Measurements from ENCODE around the gene PAK6.

The PAK6 gene

GRCh38 chr15:40312370-40313158, 73.7 kb downstream of the PAK6 start:
- DNase-seq (ENCODE audit: low read depth, low spot score), result no peak
- no peaks in the 10 kb centered on the region for H3K36me3 ChIP-seq (ENCODE audit: control insufficient read depth, insufficient read depth, low read length)
- H3K27me3 ChIP-seq (ENCODE audit: control insufficient read depth, insufficient read depth, low read length), result no peaks in the 10 kb centered on the region
- no peaks in the 10 kb centered on the region for H3K9me3 ChIP-seq (ENCODE audit: control insufficient read depth, insufficient read depth, low read length)
- no peak overlapping the region for H3K27ac ChIP-seq (ENCODE audit: low read length)
- no CpG with 5 or more reads among the region's 10 CpGs for WGBS (ENCODE audit: insufficient coverage, insufficient read length)
- peaks cover 10% of the 10 kb centered on the region for H3K4me1 ChIP-seq (ENCODE audit: control insufficient read depth, insufficient read depth, low read length)
- H3K4me3 ChIP-seq (ENCODE audit: low read length), result no peak overlapping the region

GRCh38 chr15:40313531-40314398, 74.9 kb downstream of the PAK6 start:
- H3K27me3 ChIP-seq (ENCODE audit: control insufficient read depth, insufficient read depth, low read length), result no peaks in the 10 kb centered on the region
- no CpG with 5 or more reads among the region's 10 CpGs for WGBS (ENCODE audit: insufficient coverage, insufficient read length)
- H3K4me1 ChIP-seq (ENCODE audit: control insufficient read depth, insufficient read depth, low read length), result peaks cover 6% of the 10 kb centered on the region
- DNase-seq (ENCODE audit: low read depth, low spot score), result no peak
- no peaks in the 10 kb centered on the region for H3K36me3 ChIP-seq (ENCODE audit: control insufficient read depth, insufficient read depth, low read length)
- H3K27ac ChIP-seq (ENCODE audit: low read length), result no peak overlapping the region
- H3K9me3 ChIP-seq (ENCODE audit: control insufficient read depth, insufficient read depth, low read length), result no peaks in the 10 kb centered on the region
- no peak overlapping the region for H3K4me3 ChIP-seq (ENCODE audit: low read length)

GRCh38 chr15:40314723-40315276, 75.9 kb downstream of the PAK6 start:
- H3K36me3 ChIP-seq (ENCODE audit: control insufficient read depth, insufficient read depth, low read length), result no peaks in the 10 kb centered on the region
- WGBS (ENCODE audit: insufficient coverage, insufficient read length), result no CpG with 5 or more reads among the region's 4 CpGs
- DNase-seq (ENCODE audit: low read depth, low spot score), result no peak
- H3K4me1 ChIP-seq (ENCODE audit: control insufficient read depth, insufficient read depth, low read length), result no peaks in the 10 kb centered on the region
- no peaks in the 10 kb centered on the region for H3K9me3 ChIP-seq (ENCODE audit: control insufficient read depth, insufficient read depth, low read length)
- H3K27me3 ChIP-seq (ENCODE audit: control insufficient read depth, insufficient read depth, low read length), result no peaks in the 10 kb centered on the region
- no peak overlapping the region for H3K27ac ChIP-seq (ENCODE audit: low read length)
- H3K4me3 ChIP-seq (ENCODE audit: low read length), result no peak overlapping the region

GRCh38 chr15:40316931-40317330, 78.1 kb downstream of the PAK6 start:
- no peaks in the 10 kb centered on the region for H3K4me1 ChIP-seq (ENCODE audit: control insufficient read depth, insufficient read depth, low read length)
- no peaks in the 10 kb centered on the region for H3K36me3 ChIP-seq (ENCODE audit: control insufficient read depth, insufficient read depth, low read length)
- H3K9me3 ChIP-seq (ENCODE audit: control insufficient read depth, insufficient read depth, low read length), result no peaks in the 10 kb centered on the region
- no peak overlapping the region for H3K27ac ChIP-seq (ENCODE audit: low read length)
- no CpG with 5 or more reads among the region's 3 CpGs for WGBS (ENCODE audit: insufficient coverage, insufficient read length)
- DNase-seq (ENCODE audit: low read depth, low spot score), result no peak
- no peak overlapping the region for H3K4me3 ChIP-seq (ENCODE audit: low read length)
- H3K27me3 ChIP-seq (ENCODE audit: control insufficient read depth, insufficient read depth, low read length), result no peaks in the 10 kb centered on the region

- H3K9me3 ChIP-seq (ENCODE audit: control insufficient read depth, insufficient read depth, low read length), result no peaks in the 10 kb centered on the region
- no peak for DNase-seq (ENCODE audit: low read depth, low spot score)
- H3K27ac ChIP-seq (ENCODE audit: low read length), result no peak overlapping the region
- no CpG with 5 or more reads among the region's 4 CpGs for WGBS (ENCODE audit: insufficient coverage, insufficient read length)
- peaks cover 4% of the 10 kb centered on the region; the same call in 1 of the 2 replicates for H3K4me1 ChIP-seq (ENCODE audit: control insufficient read depth, insufficient read depth, low read length)
- H3K4me3 ChIP-seq (ENCODE audit: low read length), result no peak overlapping the region
- no peaks in the 10 kb centered on the region for H3K36me3 ChIP-seq (ENCODE audit: control insufficient read depth, insufficient read depth, low read length)
- H3K27me3 ChIP-seq (ENCODE audit: control insufficient read depth, insufficient read depth, low read length), result peaks cover 2% of the 10 kb centered on the region
Observed at GRCh38 chr15:40317580-40317979, 78.7 kb downstream of the PAK6 start.

- peaks cover 2% of the 10 kb centered on the region for H3K27me3 ChIP-seq (ENCODE audit: control insufficient read depth, insufficient read depth, low read length)
- no peak overlapping the region for H3K27ac ChIP-seq (ENCODE audit: low read length)
- whole genome bisulfite sequencing (ENCODE audit: insufficient coverage, insufficient read length), result no CpG with 5 or more reads among the region's 1 CpG
- H3K4me3 ChIP-seq (ENCODE audit: low read length), result no peak overlapping the region
- H3K36me3 ChIP-seq (ENCODE audit: control insufficient read depth, insufficient read depth, low read length), result no peaks in the 10 kb centered on the region
- H3K9me3 ChIP-seq (ENCODE audit: control insufficient read depth, insufficient read depth, low read length), result no peaks in the 10 kb centered on the region
- H3K4me1 ChIP-seq (ENCODE audit: control insufficient read depth, insufficient read depth, low read length), result peaks cover 4% of the 10 kb centered on the region; the same call in 1 of the 2 replicates
- no peak for DNase-seq (ENCODE audit: low read depth, low spot score)
Observed at GRCh38 chr15:40320409-40320808, 81.5 kb downstream of the PAK6 start.

GRCh38 chr15:40320931-40321371, 82.1 kb downstream of the PAK6 start:
- H3K36me3 ChIP-seq (ENCODE audit: control insufficient read depth, insufficient read depth, low read length), result no peaks in the 10 kb centered on the region
- no peak overlapping the region for H3K4me3 ChIP-seq (ENCODE audit: low read length)
- no peak for DNase-seq (ENCODE audit: low read depth, low spot score)
- H3K27ac ChIP-seq (ENCODE audit: low read length), result no peak overlapping the region
- no CpG with 5 or more reads among the region's 2 CpGs for WGBS (ENCODE audit: insufficient coverage, insufficient read length)
- no peaks in the 10 kb centered on the region for H3K9me3 ChIP-seq (ENCODE audit: control insufficient read depth, insufficient read depth, low read length)
- peaks cover 4% of the 10 kb centered on the region; the same call in 1 of the 2 replicates for H3K4me1 ChIP-seq (ENCODE audit: control insufficient read depth, insufficient read depth, low read length)
- peaks cover 2% of the 10 kb centered on the region for H3K27me3 ChIP-seq (ENCODE audit: control insufficient read depth, insufficient read depth, low read length)

- no CpG with 5 or more reads among the region's 26 CpGs for WGBS (ENCODE audit: insufficient coverage, insufficient read length)
- no peaks in the 10 kb centered on the region for H3K9me3 ChIP-seq (ENCODE audit: control insufficient read depth, insufficient read depth, low read length)
- H3K4me3 ChIP-seq (ENCODE audit: low read length), result peak overlapping the region; percentile 23; the same call in 1 of the 2 replicates
- no peak overlapping the region for H3K27ac ChIP-seq (ENCODE audit: low read length)
- H3K36me3 ChIP-seq (ENCODE audit: control insufficient read depth, insufficient read depth, low read length), result no peaks in the 10 kb centered on the region
- peaks cover 7% of the 10 kb centered on the region; the same call in 1 of the 2 replicates for H3K4me1 ChIP-seq (ENCODE audit: control insufficient read depth, insufficient read depth, low read length)
- DNase-seq (ENCODE audit: low read depth, low spot score), result no peak
- H3K27me3 ChIP-seq (ENCODE audit: control insufficient read depth, insufficient read depth, low read length), result peaks cover 2% of the 10 kb centered on the region
Observed at GRCh38 chr15:40322531-40323238, 83.8 kb downstream of the PAK6 start.

GRCh38 chr15:40323239-40323952, 84.5 kb downstream of the PAK6 start, which contains the start of gene INAFM2:
Gene INAFM2 (plus strand): TSS chr15:40323692. CDS start chr15:40324056, 364 bp downstream.
- peak; percentile 93 for DNase-seq (ENCODE audit: low read depth, low spot score)
- peaks cover 8% of the 10 kb centered on the region for H3K4me1 ChIP-seq (ENCODE audit: control insufficient read depth, insufficient read depth, low read length)

More at GRCh38 chr15:40323239-40323952, 84.5 kb downstream of the PAK6 start, which contains the start of gene INAFM2:
- no CpG with 5 or more reads among the region's 103 CpGs for WGBS (ENCODE audit: insufficient coverage, insufficient read length)
- Histone ChIP-seq H3K4me3 (ENCODE audit: low read length) (peak within 1 kb of the TSS; percentile 66), H3K9me3 (ENCODE audit: control insufficient read depth, insufficient read depth, low read length) (no peaks in the 10 kb centered on the region), H3K27ac (ENCODE audit: low read length) (no peak within 1 kb of the TSS), H3K27me3 (ENCODE audit: control insufficient read depth, insufficient read depth, low read length) (peaks cover 2% of the 10 kb centered on the region), H3K36me3 (ENCODE audit: control insufficient read depth, insufficient read depth, low read length) (no peaks in the 10 kb centered on the region)
